OCI-LY1 (cell line): ENCODE measurements around the gene CCR6.

Experiments used
- H2AFZ ChIP-seq: fragments of 200-600 bp; sonication (generic), shearing (Covaris generic); 2 replicates; pipeline ENCODE4 v1.6.0; 2014; ENCODE audit warnings: antibody characterized with exemption, mild to moderate bottlenecking, low read length
- H3F3A ChIP-seq: fragments of 200-600 bp; sonication (generic), shearing (Covaris generic); 2 replicates; pipeline ENCODE4 v1.6.0; 2014; ENCODE audit warnings: mild to moderate bottlenecking, antibody characterized with exemption, low read length, moderate library complexity; ENCODE audit not compliant: insufficient read depth
- H3K27ac ChIP-seq: fragments of 200-600 bp; sonication (generic); 2 replicates; pipeline ENCODE4 v1.5.1; 2014; ENCODE audit warnings: low read length, mixed run types, mild to moderate bottlenecking, low read depth; ENCODE audit not compliant: poor library complexity, severe bottlenecking
- H3K27me3 ChIP-seq: fragments of 200-600 bp; sonication (generic); 2 replicates; pipeline ENCODE4 v1.6.0; 2014; ENCODE audit warnings: antibody characterized with exemption, mild to moderate bottlenecking, low read length, moderate library complexity; ENCODE audit not compliant: insufficient read depth
- H3K36me3 ChIP-seq: fragments of 200-600 bp; sonication (generic); 2 replicates; pipeline ENCODE4 v1.6.1; 2014; ENCODE audit warnings: mild to moderate bottlenecking, antibody characterized with exemption, low read length, moderate library complexity, mixed read lengths; ENCODE audit not compliant: insufficient read depth
- H3K4me1 ChIP-seq: fragments of 200-600 bp; sonication (generic); 2 replicates; pipeline ENCODE4 v1.5.1; 2014; ENCODE audit warnings: mild to moderate bottlenecking, low read length, moderate library complexity; ENCODE audit not compliant: insufficient read depth, severe bottlenecking
- H3K4me2 ChIP-seq: fragments of 200-600 bp; sonication (generic), shearing (Covaris generic); 2 replicates; pipeline ENCODE4 v1.6.1; 2014; ENCODE audit warnings: low read length
- H3K4me3 ChIP-seq: fragments of 200-600 bp; sonication (generic); 2 replicates; pipeline ENCODE4 v1.5.1; 2014; ENCODE audit warnings: low read length, low read depth, mild to moderate bottlenecking, mixed read lengths; ENCODE audit not compliant: poor library complexity, severe bottlenecking
- H3K79me2 ChIP-seq: fragments of 200-600 bp; shearing (Covaris generic); 2 replicates; pipeline ENCODE4 v1.6.1; 2016; ENCODE audit warnings: mixed run types, low read length, mixed read lengths; ENCODE audit not compliant: insufficient read depth
- H3K9ac ChIP-seq: fragments of 200-600 bp; sonication (generic), shearing (Covaris generic); 2 replicates; pipeline ENCODE4 v1.6.1; 2014; ENCODE audit warnings: mild to moderate bottlenecking, low read length, mixed read lengths
- H3K9me2 ChIP-seq: fragments of 200-600 bp; sonication (generic), shearing (Covaris generic); 2 replicates; pipeline ENCODE4 v1.6.1; 2014; ENCODE audit warnings: low read depth, mild to moderate bottlenecking, low read length, mixed read lengths
- H3K9me3 ChIP-seq: fragments of 200-600 bp; shearing (Covaris generic); 2 replicates; pipeline ENCODE4 v1.6.1; 2014; ENCODE audit warnings: low read length, mixed read lengths
- H4K20me1 ChIP-seq: fragments of 200-600 bp; sonication (generic), shearing (Covaris generic); 2 replicates; pipeline ENCODE4 v1.6.0; 2016; ENCODE audit warnings: mild to moderate bottlenecking, low read length; ENCODE audit not compliant: insufficient read depth
- CTCF ChIP-seq: fragments of 200-600 bp; sonication (generic), shearing (Covaris generic); IDR thresholded peaks from 2 replicates; pipeline ENCODE4 v1.5.1; 2017; ENCODE audit warnings: mild to moderate bottlenecking, antibody characterized with exemption, low read length, moderate library complexity, mixed read lengths
- EZH2 ChIP-seq: fragments of 200-600 bp; sonication (generic), shearing (Covaris generic); IDR thresholded peaks from 2 replicates; pipeline ENCODE4 v1.8.0; 2017; ENCODE audit warnings: borderline replicate concordance, mixed run types, mild to moderate bottlenecking, antibody characterized with exemption, low read length, moderate library complexity, mixed read lengths

CCR6 gene

GRCh38 chr6:167106406-167106805, 16.5 kb upstream of the CCR6 start:
- Histone ChIP-seq H3K9me3 (no peaks in the 10 kb centered on the region), H3K4me3 (no peak overlapping the region), H3K27me3 (peaks cover 13% of the 10 kb centered on the region; the same call in 1 of the 2 replicates)

GRCh38 chr6:167107787-167108186, 15.1 kb upstream of the CCR6 start:
- H3K9ac ChIP-seq: no peak overlapping the region
- no peaks in the 10 kb centered on the region for H3K9me3 ChIP-seq
- TF ChIP-seq EZH2 (no peak), CTCF (no peak)
- no peak overlapping the region for H3K4me2 ChIP-seq
- H3K27ac ChIP-seq: no peak overlapping the region
- no peak overlapping the region for H3K4me3 ChIP-seq
- no peaks in the 10 kb centered on the region for H3F3A ChIP-seq
- H3K27me3 ChIP-seq: peaks cover 13% of the 10 kb centered on the region; the same call in 1 of the 2 replicates
- H3K4me1 ChIP-seq: peaks cover 19% of the 10 kb centered on the region
- no peaks in the 10 kb centered on the region for H3K79me2 ChIP-seq
- no peak overlapping the region for H2AFZ ChIP-seq
- no peaks in the 10 kb centered on the region for H3K36me3 ChIP-seq
- H3K9me2 ChIP-seq: no peaks in the 10 kb centered on the region
- H4K20me1 ChIP-seq: no peaks in the 10 kb centered on the region

More at GRCh38 chr6:167106406-167106805, 16.5 kb upstream of the CCR6 start:
- H3K9me2 ChIP-seq: no peaks in the 10 kb centered on the region
- no peak overlapping the region for H2AFZ ChIP-seq
- no peak overlapping the region for H3K9ac ChIP-seq
- H3K27ac ChIP-seq: no peak overlapping the region
- H3K36me3 ChIP-seq: no peaks in the 10 kb centered on the region
- no peaks in the 10 kb centered on the region for H3F3A ChIP-seq
- H3K79me2 ChIP-seq: no peaks in the 10 kb centered on the region
- H3K4me2 ChIP-seq: no peak overlapping the region
- H3K4me1 ChIP-seq: peaks cover 13% of the 10 kb centered on the region
- H4K20me1 ChIP-seq: no peaks in the 10 kb centered on the region
- TF ChIP-seq EZH2: no peak
- no peak for TF ChIP-seq CTCF

GRCh38 chr6:167108278-167108677, 14.6 kb upstream of the CCR6 start:
- H3K27me3 ChIP-seq: peaks cover 13% of the 10 kb centered on the region; the same call in 1 of the 2 replicates
- H3K27ac ChIP-seq: no peak overlapping the region
- H2AFZ ChIP-seq: no peak overlapping the region
- H3K4me3 ChIP-seq: no peak overlapping the region
- no peaks in the 10 kb centered on the region for H3K9me2 ChIP-seq
- H3F3A ChIP-seq: no peaks in the 10 kb centered on the region
- no peak overlapping the region for H3K4me2 ChIP-seq
- no peak overlapping the region for H3K9ac ChIP-seq
- no peaks in the 10 kb centered on the region for H3K9me3 ChIP-seq
- H3K4me1 ChIP-seq: peaks cover 19% of the 10 kb centered on the region
- no peaks in the 10 kb centered on the region for H3K36me3 ChIP-seq
- H4K20me1 ChIP-seq: no peaks in the 10 kb centered on the region
- no peaks in the 10 kb centered on the region for H3K79me2 ChIP-seq
- TF ChIP-seq CTCF: no peak
- TF ChIP-seq EZH2: no peak
